HG03280 (cell line): ENCODE data around the gene TRIM26.
"Not testable (repeated sequence)": the region's sequence is repeated elsewhere in the genome, so short reads cannot be mapped to it uniquely, and the experiment has no call there.

Experiments used
- ATAC-seq: cut with Tn5 transposase; IDR thresholded peaks from one replicate; pipeline ENCODE4 v1.9.1; 2021; ENCODE audit warnings: mild to moderate bottlenecking, moderate library complexity; ENCODE audit not compliant: unreplicated experiment

The TRIM26 gene

GRCh38 chr6:30212865-30213666 is at the start of gene TRIM26:
Gene TRIM26, minus strand, starts transcription at chr6:30213406. Its CDS starts 14,303 bp downstream, at chr6:30199103.
- ATAC-seq: peak; percentile 92

- no peak for ATAC-seq
Measured at GRCh38 chr6:30260036-30260504, 46.9 kb upstream of the TRIM26 start.

- ATAC-seq: peak; percentile 62
Measured at GRCh38 chr6:30259140-30260035, 46.2 kb upstream of the TRIM26 start.

GRCh38 chr6:30258204-30258603 is 45.0 kb upstream of the TRIM26 start:
- ATAC-seq: no peak

- ATAC-seq: not testable (repeated sequence)
Measured at GRCh38 chr6:30252417-30252816, 39.2 kb upstream of the TRIM26 start.

GRCh38 chr6:30244560-30244959 is 31.4 kb upstream of the TRIM26 start:
- ATAC-seq: no peak

- ATAC-seq: no peak
Measured at GRCh38 chr6:30238178-30238795, 25.1 kb upstream of the TRIM26 start.

- ATAC-seq: no peak
Measured at GRCh38 chr6:30234356-30234755, 21.1 kb upstream of the TRIM26 start.

GRCh38 chr6:30231067-30231466 is 17.9 kb upstream of the TRIM26 start:
- no peak for ATAC-seq

GRCh38 chr6:30227763-30228487 is 14.7 kb upstream of the TRIM26 start:
- no peak for ATAC-seq

GRCh38 chr6:30227242-30227722 is 14.1 kb upstream of the TRIM26 start:
- no peak for ATAC-seq

- ATAC-seq: no peak
Measured at GRCh38 chr6:30223339-30223738, 10.1 kb upstream of the TRIM26 start.

GRCh38 chr6:30221956-30222355 is 8.8 kb upstream of the TRIM26 start:
- not testable (repeated sequence) for ATAC-seq

GRCh38 chr6:30221395-30221794 is 8.2 kb upstream of the TRIM26 start:
- ATAC-seq: not testable (repeated sequence)

- no peak for ATAC-seq
Measured at GRCh38 chr6:30219244-30219643, 6.0 kb upstream of the TRIM26 start.

GRCh38 chr6:30216096-30216495 is 2.9 kb upstream of the TRIM26 start:
- no peak for ATAC-seq

- no peak for ATAC-seq
Measured at GRCh38 chr6:30214657-30214982, 1.4 kb upstream of the TRIM26 start.

GRCh38 chr6:30213957-30214656 is 901 bp upstream of the TRIM26 start:
- peak; percentile 42 for ATAC-seq

GRCh38 chr6:30213667-30213956 is 406 bp upstream of the TRIM26 start:
- no peak for ATAC-seq

- ATAC-seq: no peak
Measured at GRCh38 chr6:30211899-30212298, 1.3 kb downstream of the TRIM26 start.
